ENCODE data around the gene LYPD6B.

DNA sequence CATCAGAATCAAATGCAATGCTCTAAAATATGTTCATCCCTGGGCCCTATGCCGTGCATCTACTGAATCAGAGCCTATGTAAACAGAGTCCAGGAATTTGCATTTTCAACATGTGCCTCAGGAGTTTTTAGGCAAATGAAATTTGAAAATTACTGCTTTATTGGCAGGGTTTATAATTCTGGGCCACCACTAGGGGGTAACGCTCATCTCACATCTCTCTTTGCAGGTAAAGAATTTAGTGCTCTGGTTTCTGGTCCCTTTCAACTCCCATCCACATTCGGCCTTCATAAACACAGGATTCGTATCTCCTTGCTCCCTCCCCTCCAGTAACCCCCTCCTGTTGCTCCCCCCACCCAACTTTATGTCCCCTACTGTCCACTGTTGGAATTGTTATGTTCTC is 49.3 kb downstream of the LYPD6B start:
- TF ChIP-seq, protein P1, sequence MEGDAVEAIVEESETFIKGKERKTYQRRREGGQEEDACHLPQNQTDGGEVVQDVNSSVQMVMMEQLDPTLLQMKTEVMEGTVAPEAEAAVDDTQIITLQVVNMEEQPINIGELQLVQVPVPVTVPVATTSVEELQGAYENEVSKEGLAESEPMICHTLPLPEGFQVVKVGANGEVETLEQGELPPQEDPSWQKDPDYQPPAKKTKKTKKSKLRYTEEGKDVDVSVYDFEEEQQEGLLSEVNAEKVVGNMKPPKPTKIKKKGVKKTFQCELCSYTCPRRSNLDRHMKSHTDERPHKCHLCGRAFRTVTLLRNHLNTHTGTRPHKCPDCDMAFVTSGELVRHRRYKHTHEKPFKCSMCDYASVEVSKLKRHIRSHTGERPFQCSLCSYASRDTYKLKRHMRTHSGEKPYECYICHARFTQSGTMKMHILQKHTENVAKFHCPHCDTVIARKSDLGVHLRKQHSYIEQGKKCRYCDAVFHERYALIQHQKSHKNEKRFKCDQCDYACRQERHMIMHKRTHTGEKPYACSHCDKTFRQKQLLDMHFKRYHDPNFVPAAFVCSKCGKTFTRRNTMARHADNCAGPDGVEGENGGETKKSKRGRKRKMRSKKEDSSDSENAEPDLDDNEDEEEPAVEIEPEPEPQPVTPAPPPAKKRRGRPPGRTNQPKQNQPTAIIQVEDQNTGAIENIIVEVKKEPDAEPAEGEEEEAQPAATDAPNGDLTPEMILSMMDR (IDR thresholded peaks at IDR 0.05), result no peak
- TF ChIP-seq POLR2A (IDR thresholded peaks at IDR 0.05), result no peak
- TF ChIP-seq EP300 (IDR thresholded peaks at IDR 0.05), result no peak
- no peak for TF ChIP-seq POLR2AphosphoS5 (IDR thresholded peaks at IDR 0.05)

Data from gastroesophageal sphincter (tissue), 3 donors.